Mammary epithelial cell (primary cell): Measurements from ENCODE around the gene CYP4F3.

Experiments
- CTCF ChIP-seq, 2 donors: IDR thresholded peaks in 1 of 2; conservative IDR thresholded peaks in 1 of 2; 2 replicates each; pipeline ENCODE4 v1.5.1; 2011 to 2012; ENCODE audit warnings: inconsistent platforms in 2 of 2, low read length in 2 of 2, mild to moderate bottlenecking in 2 of 2, control low read depth in 1 of 2, low read depth in 1 of 2; ENCODE audit not compliant: insufficient read depth in 1 of 2; ENCODE audit errors: extremely low read depth in 1 of 2
- EZH2 ChIP-seq: IDR thresholded peaks from 2 replicates; pipeline ENCODE4 v1.6.1; 2012; ENCODE audit warnings: low read length, inconsistent platforms, borderline replicate concordance

GRCh38 chr19:15622991-15623390, 17.7 kb upstream of the CYP4F3 start:
- TF ChIP-seq EZH2 = no peak
- no peak for TF ChIP-seq CTCF (conservative IDR thresholded peaks at IDR 0.05 in 1 of 2, IDR thresholded peaks at IDR 0.05 in 1 of 2; ENCODE audit: extremely low read depth in 1 of 2, insufficient read depth in 1 of 2, low read depth in 1 of 2, low read length in 2 of 2)
